HCT116 (cell line): ENCODE results near the gene COL3A1.

Source experiments
- EZH2 ChIP-seq: fragments of 200-600 bp; sonication (generic); IDR thresholded peaks from 2 replicates; pipeline ENCODE4 v1.6.1; 2017; ENCODE audit warnings: antibody characterized with exemption, mixed run types
- POLR2A ChIP-seq: IDR thresholded peaks from 2 replicates; pipeline ENCODE4 v1.7.0; 2011; ENCODE audit warnings: borderline replicate concordance; ENCODE audit not compliant: insufficient read depth, insufficient read length; ENCODE audit errors: extremely low read depth
- TF ChIP-seq, protein P1 (sequence below), 3 experiments: fragments of 200-600 bp in 1 of 3; sonication (generic) in 1 of 3; IDR thresholded peaks in 2 of 3; conservative IDR thresholded peaks in 1 of 3; 2 replicates each; pipeline ENCODE4 v1.5.1; 2012 to 2017; ENCODE audit warnings: low read depth in 2 of 3, low read length in 2 of 3, antibody characterized with exemption in 1 of 3, borderline replicate concordance in 1 of 3, control low read depth in 1 of 3, mild to moderate bottlenecking in 1 of 3, mixed read lengths in 1 of 3, mixed run types in 1 of 3, moderate library complexity in 1 of 3; ENCODE audit not compliant: insufficient read depth in 1 of 3

DNA sequence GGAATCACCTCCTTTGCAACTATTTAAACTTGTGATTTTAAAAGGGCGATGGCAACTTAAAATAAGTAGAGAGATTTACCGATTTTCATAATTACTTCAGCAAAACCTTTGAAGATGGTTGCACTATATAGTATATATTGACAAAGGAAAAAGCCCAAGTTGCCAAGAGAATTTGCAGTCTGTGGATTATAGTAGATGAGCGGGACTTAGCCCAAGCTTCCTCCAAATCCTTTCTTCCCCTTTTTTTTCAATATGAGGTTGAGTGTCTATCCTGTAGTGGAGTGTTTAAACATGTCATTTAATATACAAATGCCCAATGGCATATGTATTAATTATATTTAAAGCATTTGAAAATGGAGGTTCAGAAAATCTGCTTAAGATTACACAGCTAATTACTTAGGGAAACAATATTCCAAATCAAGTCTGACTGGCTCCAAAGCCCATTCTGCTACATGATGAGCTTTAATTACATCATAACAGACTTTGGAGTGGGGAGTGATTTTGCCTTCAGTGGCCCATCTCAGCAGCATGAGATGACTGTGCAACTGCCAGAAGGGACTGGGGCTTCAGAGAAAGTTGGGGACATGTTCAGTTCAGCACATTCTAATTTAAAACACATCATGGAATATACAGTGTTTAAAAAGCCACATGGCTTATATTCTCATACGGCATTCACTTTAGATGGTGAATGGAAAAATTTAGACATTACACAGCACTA lies 73.2 kb downstream of the COL3A1 start:
- TF ChIP-seq POLR2A (no peak), EZH2 (no peak)
- TF ChIP-seq, protein P1, sequence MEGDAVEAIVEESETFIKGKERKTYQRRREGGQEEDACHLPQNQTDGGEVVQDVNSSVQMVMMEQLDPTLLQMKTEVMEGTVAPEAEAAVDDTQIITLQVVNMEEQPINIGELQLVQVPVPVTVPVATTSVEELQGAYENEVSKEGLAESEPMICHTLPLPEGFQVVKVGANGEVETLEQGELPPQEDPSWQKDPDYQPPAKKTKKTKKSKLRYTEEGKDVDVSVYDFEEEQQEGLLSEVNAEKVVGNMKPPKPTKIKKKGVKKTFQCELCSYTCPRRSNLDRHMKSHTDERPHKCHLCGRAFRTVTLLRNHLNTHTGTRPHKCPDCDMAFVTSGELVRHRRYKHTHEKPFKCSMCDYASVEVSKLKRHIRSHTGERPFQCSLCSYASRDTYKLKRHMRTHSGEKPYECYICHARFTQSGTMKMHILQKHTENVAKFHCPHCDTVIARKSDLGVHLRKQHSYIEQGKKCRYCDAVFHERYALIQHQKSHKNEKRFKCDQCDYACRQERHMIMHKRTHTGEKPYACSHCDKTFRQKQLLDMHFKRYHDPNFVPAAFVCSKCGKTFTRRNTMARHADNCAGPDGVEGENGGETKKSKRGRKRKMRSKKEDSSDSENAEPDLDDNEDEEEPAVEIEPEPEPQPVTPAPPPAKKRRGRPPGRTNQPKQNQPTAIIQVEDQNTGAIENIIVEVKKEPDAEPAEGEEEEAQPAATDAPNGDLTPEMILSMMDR (IDR thresholded peaks at IDR 0.05 in 2 of 3, conservative IDR thresholded peaks at IDR 0.05 in 1 of 3; ENCODE audit: borderline replicate concordance in 1 of 3, insufficient read depth in 1 of 3, low read depth in 2 of 3, low read length in 2 of 3), result no peak
